ENCODE data around the gene TERT. TPM values are rescaled to one million over a fixed set of nuclear protein-coding genes. Genes with fewer than 3 reads are reported as not detected.
"Not testable (repeated sequence)": the region's sequence is repeated elsewhere in the genome, so short reads cannot be mapped to it uniquely, and the experiment has no call there.

TERT gene
- total and polyA plus RNA-seq, 12 donors: 0.29 TPM; not detected in 11

- Histone ChIP-seq H3K27ac (no peak overlapping the region), H3K36me3 (replicated peaks in 1 of 2) (no peaks in the 10 kb centered on the region), H3K27me3 (no peaks in the 10 kb centered on the region), H3K9me3 (replicated peaks in 1 of 3) (no peaks in the 10 kb centered on the region), H3K4me3 (no peak overlapping the region), H3K4me1 (replicated peaks in 1 of 2) (no peaks in the 10 kb centered on the region)
- 82 to 92% (median 87%) methylated on average over 8 to 21 of the region's 21 CpGs for WGBS, 4 donors
- intact Hi-C loops (cut with DNase I): no loop called here
- no peak for DNase-seq
- TF ChIP-seq POLR2A (IDR thresholded peaks at IDR 0.05): no peak
- TF ChIP-seq, protein P1, sequence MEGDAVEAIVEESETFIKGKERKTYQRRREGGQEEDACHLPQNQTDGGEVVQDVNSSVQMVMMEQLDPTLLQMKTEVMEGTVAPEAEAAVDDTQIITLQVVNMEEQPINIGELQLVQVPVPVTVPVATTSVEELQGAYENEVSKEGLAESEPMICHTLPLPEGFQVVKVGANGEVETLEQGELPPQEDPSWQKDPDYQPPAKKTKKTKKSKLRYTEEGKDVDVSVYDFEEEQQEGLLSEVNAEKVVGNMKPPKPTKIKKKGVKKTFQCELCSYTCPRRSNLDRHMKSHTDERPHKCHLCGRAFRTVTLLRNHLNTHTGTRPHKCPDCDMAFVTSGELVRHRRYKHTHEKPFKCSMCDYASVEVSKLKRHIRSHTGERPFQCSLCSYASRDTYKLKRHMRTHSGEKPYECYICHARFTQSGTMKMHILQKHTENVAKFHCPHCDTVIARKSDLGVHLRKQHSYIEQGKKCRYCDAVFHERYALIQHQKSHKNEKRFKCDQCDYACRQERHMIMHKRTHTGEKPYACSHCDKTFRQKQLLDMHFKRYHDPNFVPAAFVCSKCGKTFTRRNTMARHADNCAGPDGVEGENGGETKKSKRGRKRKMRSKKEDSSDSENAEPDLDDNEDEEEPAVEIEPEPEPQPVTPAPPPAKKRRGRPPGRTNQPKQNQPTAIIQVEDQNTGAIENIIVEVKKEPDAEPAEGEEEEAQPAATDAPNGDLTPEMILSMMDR (IDR thresholded peaks at IDR 0.05): no peak
Measured at GRCh38 chr5:1277331-1277730, 17.5 kb downstream of the TERT start.

GRCh38 chr5:1276930-1277329 lies 17.9 kb downstream of the TERT start:
- no peak for TF ChIP-seq POLR2A (IDR thresholded peaks at IDR 0.05)
- TF ChIP-seq, protein P1 (IDR thresholded peaks at IDR 0.05): no peak
- Histone ChIP-seq H3K27me3 (no peaks in the 10 kb centered on the region), H3K9me3 (replicated peaks in 1 of 3) (no peaks in the 10 kb centered on the region), H3K36me3 (replicated peaks in 1 of 2) (no peaks in the 10 kb centered on the region), H3K4me1 (replicated peaks in 1 of 2) (no peaks in the 10 kb centered on the region), H3K4me3 (no peak overlapping the region), H3K27ac (no peak overlapping the region)
- intact Hi-C loops (cut with DNase I): no loop called here
- DNase-seq: no peak
- 85 to 95% (median 88%) methylated on average over 8 to 20 of the region's 20 CpGs for WGBS, 4 donors

GRCh38 chr5:1275397-1276391 lies 19.2 kb downstream of the TERT start:
- H3K4me1 ChIP-seq (replicated peaks in 1 of 2); H3K27me3 ChIP-seq; DNase-seq; H3K9me3 ChIP-seq (replicated peaks in 1 of 3); intact Hi-C loops (cut with DNase I); H3K27ac ChIP-seq; H3K36me3 ChIP-seq (replicated peaks in 1 of 2); H3K4me3 ChIP-seq: not testable (repeated sequence)
- 61 to 66% (median 64%) methylated on average over 9 to 10 of the region's 10 CpGs for WGBS, 4 donors

DNA sequence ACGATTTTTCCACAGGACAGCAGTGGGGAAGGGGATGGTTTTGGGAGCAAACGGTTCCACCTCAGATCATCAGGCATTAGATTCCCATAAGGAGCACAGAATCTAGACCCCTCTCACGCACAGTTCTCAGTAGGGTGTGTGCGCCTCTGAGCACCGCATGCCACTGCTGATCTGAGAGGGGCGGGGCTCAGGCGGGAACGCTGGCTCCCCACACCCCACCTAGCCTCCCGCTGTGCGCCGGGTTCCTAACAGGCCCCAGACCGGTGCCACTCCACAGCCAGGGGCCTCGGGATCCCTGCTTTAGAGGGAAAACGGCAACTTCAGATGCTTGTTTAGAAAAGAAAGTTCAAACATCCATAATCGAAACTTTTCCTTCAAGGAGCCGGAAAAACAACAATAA lies 20.4 kb downstream of the TERT start:
- Histone ChIP-seq H3K27me3 (no peaks in the 10 kb centered on the region), H3K36me3 (replicated peaks in 1 of 2) (no peaks in the 10 kb centered on the region), H3K27ac (no peak overlapping the region), H3K9me3 (replicated peaks in 1 of 3) (no peaks in the 10 kb centered on the region), H3K4me3 (no peak overlapping the region), H3K4me1 (replicated peaks in 1 of 2) (no peaks in the 10 kb centered on the region)
- no peak for DNase-seq
- TF ChIP-seq, protein P1 (IDR thresholded peaks at IDR 0.05): no peak
- TF ChIP-seq POLR2A (IDR thresholded peaks at IDR 0.05): no peak
- WGBS, 4 donors: 79 to 84% (median 84%) methylated on average over 11 to 16 of the region's 16 CpGs
- intact Hi-C loops (cut with DNase I): no loop called here
